ENCODE measurements around the gene ALG12.

Gene ALG12

GRCh38 chr22:49929211-49929979 is 11.2 kb upstream of the ALG12 start:
- DNase-seq, result no peak

DNA sequence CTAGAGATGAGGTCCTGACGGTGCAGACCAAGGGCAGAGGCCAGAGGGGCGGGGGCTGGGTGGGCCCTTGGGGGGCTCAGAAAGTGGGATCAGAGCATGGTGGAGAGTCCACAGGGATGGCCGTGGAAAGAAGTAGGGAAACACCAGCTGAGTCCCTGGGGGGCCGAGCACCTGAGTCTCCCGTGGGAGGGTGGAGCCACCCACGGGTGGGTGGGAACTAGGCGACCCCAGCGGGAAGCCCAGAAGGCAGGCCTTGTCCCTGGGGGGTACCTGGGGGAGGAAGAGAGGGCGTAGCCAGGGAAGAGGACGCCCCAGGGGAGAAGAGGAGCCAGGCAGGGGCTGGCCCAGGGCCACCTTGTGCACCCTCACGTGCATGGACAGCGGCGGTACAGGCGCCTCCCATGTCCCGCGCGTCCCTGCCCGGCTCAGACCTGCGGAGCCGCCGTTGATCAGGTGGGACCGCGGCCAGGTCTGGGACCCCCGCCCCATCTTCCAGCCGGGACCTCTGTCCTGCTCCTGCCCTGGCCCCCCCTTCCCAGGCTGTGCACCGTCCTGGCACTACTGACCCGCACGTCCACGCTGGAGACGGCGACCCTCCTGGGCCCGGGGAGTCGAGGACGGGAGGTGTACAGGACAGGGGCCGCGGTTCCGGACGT is 10.4 kb upstream of the ALG12 start:
- DNase-seq, result no peak

GRCh38 chr22:49928185-49928495 is 9.9 kb upstream of the ALG12 start:
- DNase-seq, result no peak

DNA sequence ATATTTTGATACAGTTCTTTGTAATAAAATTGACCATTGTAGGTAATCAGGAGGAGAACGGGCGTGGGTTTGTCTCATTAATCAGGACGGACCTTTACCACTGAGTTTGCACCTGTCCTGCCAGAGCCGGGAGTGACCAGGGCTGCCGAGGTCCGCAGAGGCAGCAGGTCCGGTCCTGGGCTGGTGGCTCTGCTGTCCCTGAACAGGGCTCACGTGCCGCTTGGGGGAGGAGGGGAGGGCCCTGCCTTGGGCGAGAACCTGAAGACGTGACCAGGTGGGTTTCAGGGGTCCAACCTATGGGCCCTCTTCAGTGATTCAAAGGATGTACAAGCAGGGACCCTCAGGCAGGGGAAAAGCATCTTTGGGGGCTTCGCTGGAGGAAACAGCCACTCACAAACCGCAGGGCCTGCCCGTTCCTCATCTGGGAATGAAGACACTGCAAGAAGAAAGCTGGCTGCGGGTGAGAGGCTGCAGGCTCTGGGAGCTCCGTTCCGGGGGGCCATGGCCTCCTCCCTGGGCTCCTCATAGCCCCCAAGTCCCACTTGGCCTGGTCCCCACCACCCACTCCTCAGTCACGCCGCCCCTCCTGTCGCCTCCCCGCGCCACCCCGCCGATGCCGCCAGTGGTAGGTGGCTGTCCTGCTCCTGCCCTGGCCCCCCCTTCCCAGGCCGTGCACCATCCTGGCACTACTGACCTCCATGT is 9.4 kb upstream of the ALG12 start:
- DNase-seq, result no peak

DNA sequence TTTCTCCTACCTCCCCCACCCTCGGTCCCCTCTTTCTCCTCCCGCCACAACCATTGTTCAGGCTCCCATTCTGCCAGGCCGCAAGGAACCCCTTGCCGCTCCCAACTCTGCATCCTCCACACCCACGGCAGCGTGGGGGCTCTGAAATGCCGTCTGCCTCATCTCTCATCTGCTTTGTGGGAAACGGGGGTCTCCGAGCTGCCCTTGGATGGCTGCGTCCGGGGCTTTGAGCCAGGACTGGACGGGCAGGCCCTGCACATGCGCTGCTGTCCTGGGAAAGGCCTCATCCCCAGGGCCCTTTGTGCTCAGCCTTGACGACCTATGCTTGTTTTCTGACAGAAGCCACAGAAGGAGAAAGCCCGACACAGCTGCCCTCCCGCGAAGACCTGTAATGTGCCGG is 8.7 kb upstream of the ALG12 start:
- no peak for DNase-seq

- no peak for DNase-seq
Measured at GRCh38 chr22:49925525-49926128, 7.4 kb upstream of the ALG12 start.

DNA sequence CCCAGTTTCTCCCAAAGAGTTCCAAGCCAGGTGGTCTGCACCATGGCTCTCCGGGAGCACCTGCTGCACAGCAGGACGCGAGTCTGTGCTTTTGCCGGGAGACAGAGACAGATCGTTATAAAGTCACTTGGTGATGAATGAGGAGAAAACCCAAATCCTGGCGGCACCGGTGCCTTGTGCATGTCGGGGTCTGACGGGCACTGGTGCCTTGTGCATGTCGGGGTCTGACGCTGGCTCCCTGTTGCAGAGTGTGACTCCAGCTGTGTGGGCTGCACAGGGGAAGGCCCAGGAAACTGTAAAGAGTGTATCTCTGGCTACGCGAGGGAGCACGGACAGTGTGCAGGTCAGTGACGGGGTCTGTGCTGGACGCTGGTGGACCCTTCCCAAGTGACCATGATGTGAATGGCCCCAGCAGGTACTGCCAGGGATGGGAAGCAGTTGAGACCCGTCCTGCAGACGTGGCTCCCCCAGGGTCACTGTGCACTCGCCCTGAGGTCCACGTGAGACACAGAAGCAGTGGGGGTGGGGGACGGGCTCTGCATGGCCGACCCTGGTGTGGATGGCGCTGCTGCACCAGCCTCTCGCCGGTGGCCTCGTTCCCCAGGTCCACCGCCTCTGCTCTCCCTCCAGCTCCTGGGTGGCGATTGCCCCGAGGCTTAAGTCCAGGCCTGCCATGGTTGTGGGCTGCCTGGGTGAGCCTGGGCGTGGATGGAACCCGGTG is 6.0 kb upstream of the ALG12 start:
- DNase-seq, result no peak

DNA sequence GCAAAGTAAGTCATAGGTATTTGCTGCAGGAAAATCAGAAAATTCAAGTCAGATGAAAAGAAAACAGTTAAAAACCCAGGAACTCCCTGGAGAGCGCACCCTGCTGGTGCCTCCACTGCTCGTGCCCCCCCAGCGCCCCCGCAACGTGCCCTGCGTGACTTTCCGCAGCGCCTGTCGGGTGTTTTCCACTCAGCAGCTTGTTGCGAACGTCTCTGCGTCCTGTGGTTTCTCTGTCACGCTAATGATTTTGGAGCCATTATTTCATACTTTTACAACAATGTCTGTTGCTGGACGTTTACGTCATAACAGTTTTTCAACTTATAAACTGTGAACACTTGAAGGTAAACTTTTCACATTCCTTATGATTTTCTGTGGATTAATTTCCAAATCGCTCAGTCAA is 5.2 kb upstream of the ALG12 start:
- DNase-seq, result no peak

DNA sequence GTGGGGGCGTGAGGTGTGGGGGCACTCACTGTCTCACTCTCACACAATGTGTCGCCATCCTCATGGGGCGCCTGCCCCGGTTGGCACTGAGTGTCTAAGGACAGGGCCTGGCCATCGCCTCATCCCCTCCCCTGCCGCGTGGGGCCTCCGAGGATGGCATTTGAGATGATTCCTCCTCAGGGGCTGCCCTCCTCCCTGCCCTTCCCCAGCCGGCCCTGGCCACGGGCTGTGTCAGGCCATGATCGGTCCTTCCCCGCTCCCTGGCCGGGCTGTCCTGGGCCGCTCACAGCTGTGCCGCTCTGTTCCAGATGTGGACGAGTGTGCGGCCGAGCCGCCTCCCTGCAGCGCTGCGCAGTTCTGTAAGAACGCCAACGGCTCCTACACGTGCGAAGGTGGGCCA is 4.7 kb upstream of the ALG12 start:
- DNase-seq, result no peak

GRCh38 chr22:49922484-49922883 is 4.2 kb upstream of the ALG12 start:
- DNase-seq, result no peak

- DNase-seq, result no peak
Measured at GRCh38 chr22:49921508-49922278, 3.5 kb upstream of the ALG12 start.

DNA sequence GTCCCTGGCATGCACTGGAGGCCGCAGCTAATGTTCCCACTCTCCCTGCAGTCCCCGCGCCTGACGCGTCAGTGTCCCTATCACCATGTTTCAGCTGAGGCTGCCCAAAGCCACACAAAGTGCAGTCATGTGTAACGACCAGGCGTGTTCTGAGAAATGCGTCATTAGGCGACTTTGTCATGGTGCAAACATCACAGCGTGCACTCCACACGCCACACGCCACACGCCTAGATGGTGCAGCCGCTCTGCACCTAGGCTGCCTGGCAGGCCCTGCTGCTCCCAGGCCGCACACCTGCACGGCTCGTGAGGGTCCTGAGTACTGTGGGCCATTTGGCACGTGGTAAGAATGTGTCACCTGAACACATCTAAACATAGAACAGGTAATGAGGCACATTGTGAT is 2.6 kb upstream of the ALG12 start:
- no peak for DNase-seq

DNA sequence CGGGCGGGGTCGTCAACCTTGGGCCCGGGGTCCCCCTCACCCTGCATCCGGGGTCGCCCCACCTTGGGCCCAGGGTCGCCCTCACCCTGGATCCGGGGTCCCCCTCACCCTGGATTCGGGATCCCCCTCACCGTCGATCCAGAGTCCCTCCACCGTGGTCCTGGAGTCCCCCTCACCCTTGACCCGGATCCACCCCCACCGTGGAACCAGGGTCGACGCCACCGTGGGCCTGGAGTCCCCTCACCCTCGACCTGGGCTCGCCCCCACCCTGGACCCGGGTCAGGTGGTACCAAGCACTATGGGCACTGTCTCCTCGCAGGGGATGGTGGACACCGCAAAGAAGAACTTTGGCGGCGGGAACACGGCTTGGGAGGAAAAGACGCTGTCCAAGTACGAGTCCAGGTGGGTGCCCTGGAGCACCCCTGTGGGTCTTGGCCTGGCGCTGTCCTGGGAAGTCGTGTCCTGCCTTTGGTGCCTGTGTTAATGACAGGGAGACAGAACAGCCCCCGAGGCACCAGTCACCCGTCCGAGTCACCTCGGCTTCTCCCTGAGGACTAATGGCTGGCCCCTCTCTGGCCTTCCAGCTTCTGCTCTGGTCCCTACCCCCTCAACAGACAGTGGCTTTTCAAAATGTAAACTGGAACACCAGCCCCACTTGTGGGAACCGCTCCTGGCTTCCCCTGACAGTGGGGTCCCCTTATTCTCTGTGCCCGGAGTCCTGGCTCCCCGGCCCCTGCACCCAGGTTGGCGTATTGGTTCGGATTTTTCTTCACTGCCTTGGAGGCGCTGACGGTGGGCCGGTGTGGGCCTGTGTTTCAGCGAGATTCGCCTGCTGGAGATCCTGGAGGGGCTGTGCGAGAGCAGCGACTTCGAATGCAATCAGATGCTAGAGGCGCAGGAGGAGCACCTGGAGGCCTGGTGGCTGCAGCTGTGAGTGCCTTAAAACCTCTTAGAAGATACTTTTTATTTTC is 958 bp upstream of the ALG12 start:
- no peak for DNase-seq

DNA sequence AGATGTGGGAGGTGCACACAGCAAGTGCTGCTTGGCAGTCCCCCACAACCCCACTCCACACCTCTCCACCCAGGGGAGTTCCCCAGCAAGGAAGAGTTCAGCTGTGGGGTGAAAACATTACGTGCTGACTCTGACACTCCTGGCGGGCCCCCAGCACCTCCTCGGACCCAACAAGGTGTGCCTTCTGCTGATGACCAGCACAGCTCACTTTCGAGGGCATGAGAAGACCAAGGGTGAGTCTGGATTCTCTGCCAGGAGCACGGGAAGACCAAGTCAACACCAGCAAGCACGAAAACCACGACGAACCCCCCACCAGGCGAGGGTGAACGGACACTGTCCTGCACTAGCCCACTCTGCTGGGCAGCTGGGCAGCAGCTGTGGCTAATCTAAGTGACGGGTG is 1.4 kb downstream of the ALG12 start:
- no peak for DNase-seq

DNA sequence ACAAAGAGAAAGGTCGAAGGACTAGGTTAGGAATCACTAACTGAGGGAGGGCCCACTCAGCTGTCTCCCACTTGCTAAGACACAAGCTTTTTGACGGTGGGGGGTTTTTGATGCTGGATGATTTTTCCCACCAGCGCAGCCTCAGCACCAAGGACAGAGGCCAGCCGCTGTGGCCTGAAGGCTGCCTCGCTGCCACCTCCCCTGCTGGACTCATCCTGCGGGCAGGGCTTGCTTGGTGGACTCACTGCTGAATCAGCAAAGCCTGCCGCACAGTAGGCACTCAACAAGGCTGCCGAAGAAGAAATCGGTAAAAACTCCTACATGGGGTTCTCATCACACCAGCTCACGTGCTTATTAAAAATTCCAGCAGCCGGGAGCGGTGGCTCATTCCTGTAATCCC is 2.6 kb downstream of the ALG12 start:
- no peak for DNase-seq

DNA sequence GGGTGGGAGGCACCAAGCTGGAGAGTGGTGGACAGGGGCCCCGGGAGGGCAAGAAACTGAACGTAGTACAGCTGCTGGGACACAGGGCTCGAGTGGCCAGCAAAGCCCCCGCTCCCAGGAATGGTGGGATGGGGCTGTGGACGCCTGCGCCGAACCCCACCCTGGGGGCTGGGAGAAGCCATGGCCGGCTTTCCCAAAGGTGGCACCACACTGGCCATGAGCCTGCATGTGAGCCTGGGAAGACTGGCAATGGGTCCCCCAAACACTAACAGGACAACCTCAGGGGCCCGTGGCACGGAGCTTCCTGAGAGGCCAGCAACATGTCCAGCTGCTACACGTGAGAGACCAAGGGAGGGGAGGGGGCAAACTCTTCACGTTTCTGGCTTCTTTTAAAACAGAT is 4.0 kb downstream of the ALG12 start:
- no peak for DNase-seq

GRCh38 chr22:49913446-49913845 is 4.8 kb downstream of the ALG12 start:
- no peak for DNase-seq

DNA sequence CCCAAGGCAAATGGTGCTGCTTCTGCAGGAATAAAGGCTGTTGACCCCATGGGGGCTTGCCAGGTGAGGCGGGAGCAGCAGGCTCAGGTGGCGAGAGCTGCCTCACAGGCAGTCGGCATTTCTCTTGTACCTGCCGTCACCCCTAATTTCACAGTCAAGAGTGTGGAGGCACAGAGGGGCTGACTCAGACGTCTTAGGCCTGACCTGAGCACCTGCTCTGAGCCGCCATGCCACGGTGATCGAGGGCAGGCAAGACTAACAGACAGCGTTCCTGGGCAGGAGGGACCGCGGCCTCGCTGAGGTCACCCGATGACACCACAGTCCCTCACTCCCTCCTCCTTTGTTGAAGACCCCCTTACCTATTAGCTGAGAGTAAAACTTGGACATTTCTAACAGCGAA is 5.2 kb downstream of the ALG12 start:
- DNase-seq, result no peak

GRCh38 chr22:49911881-49912625 is 6.2 kb downstream of the ALG12 start:
- no peak for DNase-seq
